GM23338 (cell line): ENCODE data around the gene HDC. TPM values are rescaled to one million over a fixed set of nuclear protein-coding genes. Genes with fewer than 3 reads are reported as not detected.

Experiments used
- ATAC-seq: fragments of 200-7000 bp; cut with Tn5 transposase; 3 replicates; pipeline ENCODE4 v1.9.1; 2020
- DNase-seq: peaks from one replicate; pipeline ENCODE4 v3.0.0-alpha.2; 2015; ENCODE audit warnings: low spot score
- H2AFZ ChIP-seq: fragments of 200-600 bp; sonication (generic); 2 replicates; pipeline ENCODE4 v1.8.0; 2016; ENCODE audit warnings: antibody characterized with exemption, mild to moderate bottlenecking, moderate library complexity
- H3F3A ChIP-seq: fragments of 200-600 bp; sonication (generic); replicated peaks from 2 replicates; pipeline ENCODE4 v1.8.0; 2017; ENCODE audit warnings: antibody characterized with exemption, mixed run types, low read depth
- H3K27ac ChIP-seq: fragments of 200-600 bp; sonication (generic); 2 replicates; pipeline ENCODE4 v1.6.1; 2016; ENCODE audit warnings: low read depth
- H3K27me3 ChIP-seq: fragments of 200-600 bp; sonication (generic); 2 replicates; pipeline ENCODE4 v1.8.0; 2016; ENCODE audit warnings: mild to moderate bottlenecking, mixed run types, moderate library complexity; ENCODE audit not compliant: insufficient read depth
- H3K36me3 ChIP-seq: fragments of 200-600 bp; sonication (generic); 2 replicates; pipeline ENCODE4 v1.8.0; 2016; ENCODE audit warnings: mild to moderate bottlenecking; ENCODE audit not compliant: insufficient read depth
- H3K4me1 ChIP-seq: fragments of 200-600 bp; sonication (generic); 2 replicates; pipeline ENCODE4 v1.8.0; 2016; ENCODE audit warnings: mild to moderate bottlenecking, moderate library complexity; ENCODE audit not compliant: insufficient read depth
- H3K4me2 ChIP-seq: fragments of 200-600 bp; sonication (generic); 2 replicates; pipeline ENCODE4 v1.7.1; 2017; ENCODE audit warnings: mixed run types
- H3K4me3 ChIP-seq: fragments of 200-600 bp; sonication (generic); 2 replicates; pipeline ENCODE4 v1.6.1; 2016; ENCODE audit warnings: mixed run types
- H3K79me2 ChIP-seq: fragments of 200-600 bp; sonication (generic); replicated peaks from 2 replicates; pipeline ENCODE4 v1.8.0; 2017; ENCODE audit warnings: mild to moderate bottlenecking; ENCODE audit not compliant: insufficient read depth
- H3K9me2 ChIP-seq: fragments of 200-600 bp; sonication (generic); 2 replicates; pipeline ENCODE4 v1.8.0; 2017; ENCODE audit not compliant: insufficient read depth
- H4K20me1 ChIP-seq: fragments of 200-600 bp; sonication (generic); replicated peaks from 2 replicates; pipeline ENCODE4 v1.8.0; 2017; ENCODE audit warnings: mild to moderate bottlenecking; ENCODE audit not compliant: insufficient read depth
- H3K27ac Mint-ChIP-seq: 2 replicates; pipeline ENCODE4 v1.8.0; 2020; ENCODE audit warnings: inconsistent platforms, mild to moderate bottlenecking, moderate library complexity, mixed read lengths
- H3K27me3 Mint-ChIP-seq: 3 replicates; pipeline ENCODE4 v1.8.0; 2022; ENCODE audit warnings: low read depth, mild to moderate bottlenecking, moderate library complexity, mixed read lengths, inconsistent platforms; ENCODE audit not compliant: insufficient read depth, poor library complexity
- H3K36me3 Mint-ChIP-seq: 3 replicates; pipeline ENCODE4 v1.8.0; 2021; ENCODE audit warnings: low read depth, mild to moderate bottlenecking, inconsistent platforms, moderate library complexity, mixed read lengths
- H3K4me1 Mint-ChIP-seq: 3 replicates; pipeline ENCODE4 v1.8.0; 2020; ENCODE audit warnings: mild to moderate bottlenecking, inconsistent platforms, mixed read lengths
- H3K4me3 Mint-ChIP-seq: 3 replicates; pipeline ENCODE4 v1.8.0; 2021; ENCODE audit warnings: moderate library complexity, mild to moderate bottlenecking, inconsistent platforms, mixed read lengths
- H3K9me3 Mint-ChIP-seq: 3 replicates; pipeline ENCODE4 v1.8.0; 2020; ENCODE audit warnings: moderate library complexity, mild to moderate bottlenecking, inconsistent platforms, mixed read lengths
- CREB1 ChIP-seq: fragments of 250-450 bp; sonication (Bioruptor Pico); IDR thresholded peaks from 2 replicates; pipeline ENCODE4 v1.5.0; 2020; ENCODE audit warnings: low read depth, mild to moderate bottlenecking, moderate library complexity
- ETS1 ChIP-seq: IDR thresholded peaks from 2 replicates; pipeline ENCODE4 v1.6.1; 2016; ENCODE audit warnings: antibody characterized with exemption
- EZH2 ChIP-seq: fragments of 200-600 bp; sonication (generic); IDR thresholded peaks from one replicate; pipeline ENCODE4 v1.8.0; 2017; ENCODE audit warnings: antibody characterized with exemption, mild to moderate bottlenecking, low read depth; ENCODE audit not compliant: unreplicated experiment
- EZH2phosphoT487 ChIP-seq: fragments of 200-600 bp; sonication (generic); IDR thresholded peaks from one replicate; pipeline ENCODE4 v1.8.1; 2018; ENCODE audit warnings: antibody characterized with exemption; ENCODE audit not compliant: unreplicated experiment
- NANOG ChIP-seq: IDR thresholded peaks from 2 replicates; pipeline ENCODE4 v1.6.1; 2016; ENCODE audit warnings: antibody characterized with exemption, borderline replicate concordance
- POLR2AphosphoS5 ChIP-seq: IDR thresholded peaks from 2 replicates; pipeline ENCODE4 v1.6.1; 2016; ENCODE audit warnings: antibody characterized with exemption, low read depth
- REST ChIP-seq: IDR thresholded peaks from one replicate; pipeline ENCODE4 v1.6.1; 2018; ENCODE audit warnings: antibody characterized with exemption; ENCODE audit not compliant: unreplicated experiment
- ZNF462 ChIP-seq: fragments of 250-450 bp; sonication (Bioruptor Pico); IDR thresholded peaks from 2 replicates; pipeline ENCODE4 v1.5.0; 2020; ENCODE audit warnings: mild to moderate bottlenecking, moderate library complexity
- polyA plus RNA-seq: library from polyadenylated mRNA; unstranded; fragments of >200 nt; fragmentation: Nextera tagmentation; extraction: Ambion mirVana; gene quantifications from 2 replicates; pipeline ENCODE4 v1.2.1, GENCODE V29; 2016
- small RNA-seq: library from RNA; depleted of rRNA; stranded (forward); fragments of <200 nt; gene quantifications from one replicate; pipeline ENCODE3, GENCODE V24; 2014; ENCODE audit warnings: low replicate concordance
- total RNA-seq: library from RNA; depleted of rRNA; stranded (reverse); fragments of >200 nt; shearing (Covaris generic); gene quantifications from 2 replicates; pipeline ENCODE4 v1.2.3, GENCODE V29; 2014; rRNA removed

HDC gene
- total and polyA plus RNA-seq, 2 experiments from 2014 or later, result not detected

- Histone ChIP-seq H2AFZ (no peak overlapping the region), H3K4me3 (no peak overlapping the region), H3K27ac (no peak overlapping the region), H3K27me3 (no peaks in the 10 kb centered on the region), H3F3A (no peaks in the 10 kb centered on the region), H3K4me1 (no peaks in the 10 kb centered on the region), H3K79me2 (no peaks in the 10 kb centered on the region), H4K20me1 (no peaks in the 10 kb centered on the region), H3K36me3 (no peaks in the 10 kb centered on the region), H3K4me2 (no peak overlapping the region), H3K9me2 (no peaks in the 10 kb centered on the region)
- no peak for DNase-seq
- H3K9me3 Mint-ChIP-seq, result no peaks in the 10 kb centered on the region
- H3K36me3 Mint-ChIP-seq, result no peaks in the 10 kb centered on the region
- H3K27me3 Mint-ChIP-seq, result no peaks in the 10 kb centered on the region
- H3K27ac Mint-ChIP-seq, result no peak overlapping the region
- H3K4me1 Mint-ChIP-seq, result peaks cover 6% of the 10 kb centered on the region
- H3K4me3 Mint-ChIP-seq, result no peak overlapping the region
- no peak for TF ChIP-seq ZNF462 (CRISPR knock-in tag)
- no peak for TF ChIP-seq REST
- TF ChIP-seq ETS1, result no peak
- no peak for TF ChIP-seq EZH2
- no peak for TF ChIP-seq POLR2AphosphoS5
- TF ChIP-seq EZH2phosphoT487, result no peak
- no peak for TF ChIP-seq CREB1 (CRISPR knock-in tag)
- TF ChIP-seq NANOG, result no peak
- no peak for ATAC-seq
Measured at GRCh38 chr15:50192164-50192563, 73.4 kb downstream of the HDC start.

Small RNA genes within 50 kb of the gene (small RNA-seq; reads per million reads assigned to genes)
- not detected for gene RF00019

Other genes starting within 250 kb of the HDC start
- gene ATP8B4, start 146.5 kb downstream of the HDC start, total RNA-seq, result 0.24 and 4.5 TPM in 2 replicates
- 0.07 TPM in 1 of 2 replicates, not detected in the other for gene ATP8B4, start 146.5 kb downstream of the HDC start, polyA plus RNA-seq
- 7.5 and 9.4 TPM in 2 replicates for gene SLC27A2, start 83.5 kb downstream of the HDC start, total RNA-seq
- 2.1 and 2.8 TPM in 2 replicates for gene SLC27A2, start 83.5 kb downstream of the HDC start, polyA plus RNA-seq
- gene GABPB1, start 89.5 kb upstream of the HDC start, total RNA-seq, result 42.8 and 53.9 TPM in 2 replicates
- gene GABPB1, start 89.5 kb upstream of the HDC start, polyA plus RNA-seq, result 29.4 and 34.4 TPM in 2 replicates
- gene USP8, start 158.7 kb upstream of the HDC start, total RNA-seq, result 60.3 and 64.8 TPM in 2 replicates
- 50.0 and 68.6 TPM in 2 replicates for gene USP8, start 158.7 kb upstream of the HDC start, polyA plus RNA-seq